K562 (cell line): ENCODE data around the gene LRPAP1. TPM values are rescaled to one million over a fixed set of nuclear protein-coding genes. Genes with fewer than 3 reads are reported as not detected.
A peak's percentile ranks its signal among the peaks of the same experiment; 100 is the strongest.

ENCODE experiments used
- ATAC-seq: fragments of 200-7000 bp; cut with Tn5 transposase; 3 replicates; pipeline ENCODE4 v1.9.1; 2020; ENCODE audit warnings: moderate library complexity
- BruUV-seq: library from RNA; stranded (reverse); fragments of 400-500 nt; replicated peaks from 2 replicates; lab custom pipeline; 2021; lab: Mats Ljungman, UMichigan
- CTCF ChIA-PET: fragments of 300-600 bp; formaldehyde crosslinking; extraction: SDS; loops from one replicate; lab custom pipeline; 2021; ENCODE audit warnings: low intra/inter-chr PET ratio; lab: Yijun Ruan, JAX
- POLR2A ChIA-PET: fragments of 300-600, 350-650 bp; sonication (Branson Sonifier 250); formaldehyde crosslinking; extraction: SDS; loops from one replicate; lab custom pipeline; 2021; ENCODE audit warnings: antibody characterized with exemption, inconsistent platforms; lab: Yijun Ruan, JAX
- DNase-seq, 4 experiments: peaks; one replicate each; pipeline versions ENCODE4 v3.0.0 to v3.0.0-alpha.2; 2011 to 2018; ENCODE audit warnings: low spot score in 3 of 4, mixed read lengths in 3 of 4; ENCODE audit errors: extremely low read depth in 1 of 4
- FAIRE-seq: peaks from 2 replicates; lab custom pipeline; 2011; peaks lifted over from hg19 to GRCh38; lab: Jason Lieb, UNC
- H2AFZ ChIP-seq: 2 replicates; pipeline ENCODE4 v1.6.0; 2011; ENCODE audit warnings: low read depth, low read length, control low read depth, inconsistent platforms
- H3K27ac ChIP-seq: fragments of 200-600 bp; 3 replicates; pipeline ENCODE4 v1.8.0; 2011; ENCODE audit warnings: low read depth, mild to moderate bottlenecking, control low read depth, inconsistent platforms, low read length, moderate library complexity, mixed read lengths; ENCODE audit errors: extremely low read depth
- H3K27me3 ChIP-seq, 2 experiments: fragments of 300-600 bp in 1 of 2; 2 replicates in 1 of 2; 3 replicates in 1 of 2; pipeline versions ENCODE4 v1.6.0 to v1.8.0; 2011; ENCODE audit warnings: inconsistent platforms in 2 of 2, low read length in 2 of 2, mild to moderate bottlenecking in 1 of 2, mixed read lengths in 1 of 2, moderate library complexity in 1 of 2; ENCODE audit not compliant: control insufficient read depth in 2 of 2, insufficient read depth in 2 of 2
- H3K36me3 ChIP-seq: fragments of 300-600 bp; 3 replicates; pipeline ENCODE4 v1.8.0; 2011; ENCODE audit warnings: mild to moderate bottlenecking, low read length, inconsistent platforms; ENCODE audit not compliant: control insufficient read depth, insufficient read depth
- H3K4me1 ChIP-seq, 2 experiments: fragments of 200-600 bp in 1 of 2; replicated peaks in 1 of 2; 2 replicates in 1 of 2; 3 replicates in 1 of 2; pipeline versions ENCODE4 v1.5.1 to v1.8.0; 2011; ENCODE audit warnings: inconsistent platforms in 2 of 2, low read length in 2 of 2, mild to moderate bottlenecking in 1 of 2, mixed read lengths in 1 of 2, moderate library complexity in 1 of 2; ENCODE audit not compliant: control insufficient read depth in 2 of 2, insufficient read depth in 2 of 2
- H3K4me2 ChIP-seq: 2 replicates; pipeline ENCODE4 v1.6.1; 2011; ENCODE audit warnings: low read length, control low read depth, inconsistent platforms, mixed read lengths; ENCODE audit not compliant: insufficient read depth
- H3K4me3 ChIP-seq: fragments of 200-600 bp; sonication (generic), shearing (Covaris generic); 2 replicates; pipeline ENCODE4 v1.5.1; 2016; ENCODE audit warnings: control low read depth, inconsistent platforms
- H3K79me2 ChIP-seq: fragments of 200-600 bp; 3 replicates; pipeline ENCODE4 v1.8.0; 2011; ENCODE audit warnings: low read length, inconsistent platforms; ENCODE audit not compliant: control insufficient read depth, insufficient read depth
- H3K9ac ChIP-seq, 2 experiments: 2 replicates each; pipeline versions ENCODE4 v1.6.0 to v1.6.1; 2011; ENCODE audit warnings: low read depth in 2 of 2, low read length in 2 of 2, control low read depth in 1 of 2, inconsistent platforms in 1 of 2, mild to moderate bottlenecking in 1 of 2, mixed read lengths in 1 of 2; ENCODE audit not compliant: insufficient read depth in 1 of 2
- H3K9me1 ChIP-seq: one replicate; pipeline ENCODE4 v1.6.0; 2011; ENCODE audit warnings: inconsistent platforms, mild to moderate bottlenecking, low read length, moderate library complexity; ENCODE audit not compliant: control insufficient read depth, insufficient read depth
- H3K9me3 ChIP-seq: replicated peaks from 2 replicates; pipeline ENCODE4 v1.5.1; 2011; ENCODE audit warnings: low read depth, low read length, inconsistent platforms; ENCODE audit not compliant: control insufficient read depth, insufficient read depth
- H4K20me1 ChIP-seq: replicated peaks from 2 replicates; pipeline ENCODE4 v1.6.1; 2011; ENCODE audit warnings: low read length, inconsistent platforms, mixed read lengths; ENCODE audit not compliant: control insufficient read depth, insufficient read depth
- ESRRB ChIP-seq: fragments of 250-450 bp; sonication (Bioruptor Pico); IDR thresholded peaks from 2 replicates; pipeline ENCODE4 v1.5.0; 2020; ENCODE audit warnings: mild to moderate bottlenecking, moderate library complexity, borderline replicate concordance
- NFIC ChIP-seq: fragments of 450-650 bp; IDR thresholded peaks from 2 replicates; pipeline ENCODE4 v1.6.1; 2017; ENCODE audit warnings: mild to moderate bottlenecking, inconsistent platforms
- SMC3 ChIP-seq: conservative IDR thresholded peaks from 2 replicates; pipeline ENCODE4 v1.6.1; 2011; ENCODE audit warnings: low read depth, low read length, improper control_type of control experiment; ENCODE audit not compliant: insufficient read depth
- TFAM ChIP-seq: fragments of 250-450 bp; sonication (Bioruptor Pico); conservative IDR thresholded peaks from 2 replicates; pipeline ENCODE4 v1.5.0; 2021; ENCODE audit warnings: mild to moderate bottlenecking, moderate library complexity
- WGBS: fragments of 100-300 bp; shearing (Covaris generic); methylation state at CpG from one replicate; pipeline ENCODE4 v1.1.6; 2016; ENCODE audit warnings: low coverage, mixed read lengths; ENCODE audit not compliant: insufficient coverage; ENCODE audit errors: missing lambda C conversion rate; 5-methylcytosine and 5-hydroxymethylcytosine counted together
- in situ Hi-C: fragments of 300-500 bp; cut with MboI; formaldehyde crosslinking; loops from 4 replicates; pipeline ENCODE4 v1.15.0; 2018; ENCODE audit warnings: inconsistent platforms, mixed read lengths
- intact Hi-C: fragments of 100-400 bp; cut with micrococcal nuclease; formaldehyde crosslinking; loops from 2 replicates; pipeline ENCODE4 v1.14.2; 2022
- polyA plus RNA-seq, 8 experiments: library from polyadenylated mRNA; depleted of rRNA in 4 of 8; stranded (reverse) in 5 of 8; unstranded in 3 of 8; fragments of >200 nt; fragmentation: Nextera tagmentation in 2 of 8; fragmentation: Illumina TruSeq in 1 of 8; extraction: Ambion mirVana in 2 of 8; extraction: Trizol in 1 of 8; gene quantifications; 2 replicates each; pipeline versions ENCODE4 v1.2.1 to v1.2.3, GENCODE V29; 2011 to 2014; ENCODE audit warnings: inconsistent platforms in 1 of 8, missing spikeins in 1 of 8
- total RNA-seq, 7 experiments: library from RNA; depleted of rRNA in 6 of 7; stranded (reverse); fragments of >200 nt in 6 of 7; fragmentation: Illumina TruSeq in 2 of 7; extraction: Trizol in 2 of 7; gene quantifications; 2 replicates each; pipeline versions ENCODE4 v1.2.1 to v1.2.3, GENCODE V29; 2011 to 2021; ENCODE audit warnings: low replicate concordance in 1 of 7
- TF ChIP-seq, protein P1 (sequence below), 2 experiments: fragments of 450-650 bp in 1 of 2; sonication (generic) in 1 of 2; formaldehyde crosslinking in 1 of 2; IDR thresholded peaks; 2 replicates each; pipeline versions ENCODE4 v1.7.1 to v1.9.0; 2016 to 2022; ENCODE audit warnings: inconsistent platforms in 1 of 2, mild to moderate bottlenecking in 1 of 2, missing genetic modification reagents in 1 of 2
- TF ChIP-seq, protein P2 (sequence below): fragments of 450-650 bp; IDR thresholded peaks from 2 replicates; pipeline ENCODE4 v1.7.0; 2016; ENCODE audit warnings: borderline replicate concordance

The LRPAP1 gene
- total and polyA plus RNA-seq, 9 of the 15 experiments (the other 6 are each of a cell fraction or from before 2014, with no cell fraction given): 1.1 to 75.5 (median 41.8) TPM

DNA sequence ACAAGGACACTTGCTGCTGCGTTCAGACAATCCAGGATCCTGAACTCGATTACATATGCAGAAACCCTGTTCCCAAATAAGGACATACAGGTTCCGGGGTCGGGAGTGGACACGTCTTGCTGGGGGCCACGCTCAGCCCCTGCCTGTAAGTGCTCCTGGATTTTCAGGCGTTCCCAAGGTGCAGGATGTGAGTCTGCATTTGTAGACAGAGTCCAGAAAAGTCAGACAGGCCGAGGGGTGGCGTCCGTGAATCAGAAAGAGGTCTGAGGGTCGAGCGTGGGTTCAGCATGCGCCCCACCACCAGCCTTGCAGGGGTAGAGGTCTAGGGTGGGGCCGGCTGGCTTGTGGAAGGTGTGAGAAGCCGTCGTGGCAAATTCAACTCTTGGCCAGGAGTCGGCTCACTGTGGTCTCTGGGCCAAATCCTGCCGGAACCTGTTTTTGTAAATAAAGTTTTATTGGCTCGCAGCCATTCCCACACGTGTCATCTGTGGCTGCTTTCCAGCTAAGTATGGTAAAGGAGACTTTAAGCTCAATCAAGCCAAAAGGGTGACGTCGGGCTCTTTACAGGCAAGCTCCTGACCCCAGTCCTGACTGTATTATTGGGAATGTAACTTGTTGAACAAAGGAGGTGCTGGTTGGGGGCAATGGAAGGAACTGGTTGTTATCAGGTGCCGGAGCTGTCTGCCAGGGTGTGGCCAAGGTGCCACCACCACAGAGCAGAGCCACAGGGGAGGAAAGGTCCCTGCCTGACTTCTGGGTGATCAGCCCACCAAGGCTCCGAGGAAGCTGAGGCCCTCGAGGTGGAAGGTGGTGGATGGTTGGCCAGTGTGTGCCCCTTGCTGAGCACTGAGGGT is 61.8 kb downstream of the LRPAP1 start:
- no peaks in the 10 kb centered on the region for H3K36me3 ChIP-seq
- no peak overlapping the region for H3K9ac ChIP-seq
- no TSS peak for BruUV-seq
- H3K27me3 ChIP-seq: peaks cover 20 to 65% of the 10 kb centered on the region in 2 experiments; a peak in 4 of 5 replicates
- no peak overlapping the region for H3K4me2 ChIP-seq
- DNase-seq (no peak), FAIRE-seq (no peak), ATAC-seq (no peak)
- H3K9me1 ChIP-seq: no peaks in the 10 kb centered on the region
- WGBS: 3% methylated on average over 24 of the region's 25 CpGs
- no peak overlapping the region for H3K27ac ChIP-seq
- 0 out of 2 replicates have a peak, but pooled peaks cover 8% of the 10 kb centered on the region for H4K20me1 ChIP-seq
- intact Hi-C loops: no loop called here
- CTCF ChIA-PET: no interaction called here
- H3K9me3 ChIP-seq: peaks cover 10% of the 10 kb centered on the region; the same call in 1 of the 2 replicates
- peaks cover 0 to 28% of the 10 kb centered on the region in 2 experiments; a peak in 2 of 5 replicates for H3K4me1 ChIP-seq
- H3K79me2 ChIP-seq: no peaks in the 10 kb centered on the region
- H3K4me3 ChIP-seq: no peak overlapping the region
- H2AFZ ChIP-seq: no peak overlapping the region
- in situ Hi-C loops: no loop called here
- TF ChIP-seq NFIC: peak; percentile 54
- TF ChIP-seq ESRRB: no peak
- TF ChIP-seq, protein P1, sequence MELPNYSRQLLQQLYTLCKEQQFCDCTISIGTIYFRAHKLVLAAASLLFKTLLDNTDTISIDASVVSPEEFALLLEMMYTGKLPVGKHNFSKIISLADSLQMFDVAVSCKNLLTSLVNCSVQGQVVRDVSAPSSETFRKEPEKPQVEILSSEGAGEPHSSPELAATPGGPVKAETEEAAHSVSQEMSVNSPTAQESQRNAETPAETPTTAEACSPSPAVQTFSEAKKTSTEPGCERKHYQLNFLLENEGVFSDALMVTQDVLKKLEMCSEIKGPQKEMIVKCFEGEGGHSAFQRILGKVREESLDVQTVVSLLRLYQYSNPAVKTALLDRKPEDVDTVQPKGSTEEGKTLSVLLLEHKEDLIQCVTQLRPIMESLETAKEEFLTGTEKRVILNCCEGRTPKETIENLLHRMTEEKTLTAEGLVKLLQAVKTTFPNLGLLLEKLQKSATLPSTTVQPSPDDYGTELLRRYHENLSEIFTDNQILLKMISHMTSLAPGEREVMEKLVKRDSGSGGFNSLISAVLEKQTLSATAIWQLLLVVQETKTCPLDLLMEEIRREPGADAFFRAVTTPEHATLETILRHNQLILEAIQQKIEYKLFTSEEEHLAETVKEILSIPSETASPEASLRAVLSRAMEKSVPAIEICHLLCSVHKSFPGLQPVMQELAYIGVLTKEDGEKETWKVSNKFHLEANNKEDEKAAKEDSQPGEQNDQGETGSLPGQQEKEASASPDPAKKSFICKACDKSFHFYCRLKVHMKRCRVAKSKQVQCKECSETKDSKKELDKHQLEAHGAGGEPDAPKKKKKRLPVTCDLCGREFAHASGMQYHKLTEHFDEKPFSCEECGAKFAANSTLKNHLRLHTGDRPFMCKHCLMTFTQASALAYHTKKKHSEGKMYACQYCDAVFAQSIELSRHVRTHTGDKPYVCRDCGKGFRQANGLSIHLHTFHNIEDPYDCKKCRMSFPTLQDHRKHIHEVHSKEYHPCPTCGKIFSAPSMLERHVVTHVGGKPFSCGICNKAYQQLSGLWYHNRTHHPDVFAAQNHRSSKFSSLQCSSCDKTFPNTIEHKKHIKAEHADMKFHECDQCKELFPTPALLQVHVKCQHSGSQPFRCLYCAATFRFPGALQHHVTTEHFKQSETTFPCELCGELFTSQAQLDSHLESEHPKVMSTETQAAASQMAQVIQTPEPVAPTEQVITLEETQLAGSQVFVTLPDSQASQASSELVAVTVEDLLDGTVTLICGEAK (IDR thresholded peaks at IDR 0.05): peak; percentile 91
- TF ChIP-seq, protein P1 (CRISPR knock-in tag; IDR thresholded peaks at IDR 0.05): peak; percentile 87
- TF ChIP-seq, protein P2, sequence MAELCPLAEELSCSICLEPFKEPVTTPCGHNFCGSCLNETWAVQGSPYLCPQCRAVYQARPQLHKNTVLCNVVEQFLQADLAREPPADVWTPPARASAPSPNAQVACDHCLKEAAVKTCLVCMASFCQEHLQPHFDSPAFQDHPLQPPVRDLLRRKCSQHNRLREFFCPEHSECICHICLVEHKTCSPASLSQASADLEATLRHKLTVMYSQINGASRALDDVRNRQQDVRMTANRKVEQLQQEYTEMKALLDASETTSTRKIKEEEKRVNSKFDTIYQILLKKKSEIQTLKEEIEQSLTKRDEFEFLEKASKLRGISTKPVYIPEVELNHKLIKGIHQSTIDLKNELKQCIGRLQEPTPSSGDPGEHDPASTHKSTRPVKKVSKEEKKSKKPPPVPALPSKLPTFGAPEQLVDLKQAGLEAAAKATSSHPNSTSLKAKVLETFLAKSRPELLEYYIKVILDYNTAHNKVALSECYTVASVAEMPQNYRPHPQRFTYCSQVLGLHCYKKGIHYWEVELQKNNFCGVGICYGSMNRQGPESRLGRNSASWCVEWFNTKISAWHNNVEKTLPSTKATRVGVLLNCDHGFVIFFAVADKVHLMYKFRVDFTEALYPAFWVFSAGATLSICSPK: no peak
- TF ChIP-seq TFAM: no peak
- TF ChIP-seq SMC3: no peak
- TF ChIP-seq, all 486 proteins: peak for 2
- POLR2A ChIA-PET: interaction anchor here (0.6 kb wide), 1 partner anchor 469 kb away, joined by 3 read pairs; no protein-coding TSS in a partner anchor
